GM18858 (cell line): ENCODE data around the gene ZNF521.
"Not testable (repeated sequence)": the region's sequence is repeated elsewhere in the genome, so short reads cannot be mapped to it uniquely, and the experiment has no call there.

Experiments
- ATAC-seq: cut with Tn5 transposase; IDR thresholded peaks from one replicate; pipeline ENCODE4 v1.9.1; 2021; ENCODE audit not compliant: unreplicated experiment

ZNF521 gene

DNA sequence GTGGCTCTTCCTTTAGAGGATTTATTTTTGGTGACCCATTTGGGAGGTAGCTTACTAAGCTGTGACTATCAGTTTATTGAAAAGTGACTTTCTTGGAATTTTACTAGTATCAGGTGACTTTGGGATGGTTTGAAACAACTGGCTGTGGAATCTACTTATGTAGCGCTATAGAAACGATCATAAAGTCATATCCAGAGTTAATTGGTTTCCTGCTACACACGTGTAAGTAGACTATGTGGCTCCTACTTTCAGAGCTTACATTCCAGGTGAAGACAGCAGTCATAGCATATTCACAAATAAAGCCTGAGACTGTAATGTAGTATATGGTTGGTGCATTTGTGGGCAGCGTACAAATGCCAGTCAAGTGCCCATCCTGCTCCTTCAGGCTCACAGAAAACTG lies 308.9 kb downstream of the ZNF521 start:
- no peak for ATAC-seq

DNA sequence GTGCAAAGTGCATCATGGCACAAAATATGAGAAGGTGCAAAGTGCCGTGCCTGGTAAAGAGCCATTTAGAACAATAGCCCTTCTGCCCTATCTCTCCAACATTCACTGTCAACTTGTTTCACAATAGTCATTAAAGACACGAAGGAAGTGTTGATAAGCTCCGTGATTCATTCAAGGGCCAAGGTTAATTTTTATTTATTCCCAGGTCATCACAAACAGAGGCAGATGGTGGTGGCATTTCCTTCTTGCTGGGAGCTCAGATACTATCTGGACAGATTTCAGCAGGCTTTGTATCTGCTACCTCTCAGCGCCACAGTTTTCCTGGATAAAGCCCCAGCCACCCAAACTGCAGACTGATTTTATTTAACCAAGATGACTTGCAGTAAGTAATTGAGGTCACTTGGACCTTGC lies 309.3 kb downstream of the ZNF521 start:
- no peak for ATAC-seq

DNA sequence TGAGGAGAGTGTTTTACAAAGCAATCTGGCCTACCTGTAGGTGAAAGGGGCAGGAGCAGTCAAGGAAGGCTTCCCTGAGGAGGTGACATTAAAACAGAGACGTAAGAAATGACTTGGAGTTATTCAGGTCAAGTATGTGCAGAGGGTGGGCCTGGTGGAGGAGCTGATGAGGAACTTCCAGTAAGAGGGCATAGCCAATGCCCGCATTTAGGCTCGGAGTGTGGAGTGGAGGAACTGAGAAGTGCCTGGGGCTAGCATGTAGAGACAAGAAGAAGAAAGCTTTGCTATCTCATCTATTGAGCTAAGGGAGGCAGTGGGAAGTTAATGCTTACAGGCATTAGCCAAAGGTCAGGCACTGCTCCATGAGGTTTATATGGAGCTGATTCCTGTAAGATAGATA lies 312.2 kb downstream of the ZNF521 start:
- ATAC-seq, result no peak

DNA sequence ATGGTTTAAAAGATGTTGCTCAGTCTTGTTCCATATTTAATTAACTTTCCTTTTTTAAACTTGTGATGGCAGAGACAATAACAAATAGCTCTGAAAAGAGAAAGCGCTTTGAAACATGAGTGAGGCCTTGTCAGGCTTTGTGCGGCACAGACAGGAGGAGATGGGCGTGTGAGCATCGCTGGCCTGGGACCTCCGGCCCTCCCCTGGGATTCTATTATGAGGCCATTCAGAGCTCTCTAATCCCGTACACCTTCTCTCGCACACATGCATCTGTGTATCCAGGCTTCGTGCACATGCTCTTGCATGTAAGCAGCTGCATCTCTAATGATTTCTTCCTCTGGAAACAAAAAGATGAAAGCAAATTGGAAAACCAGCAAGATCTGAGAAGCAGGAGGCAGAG lies 313.7 kb downstream of the ZNF521 start:
- no peak for ATAC-seq

- no peak for ATAC-seq
These were observed 318.1 kb downstream of the ZNF521 start for GRCh38 chr18:25033747-25034471.

DNA sequence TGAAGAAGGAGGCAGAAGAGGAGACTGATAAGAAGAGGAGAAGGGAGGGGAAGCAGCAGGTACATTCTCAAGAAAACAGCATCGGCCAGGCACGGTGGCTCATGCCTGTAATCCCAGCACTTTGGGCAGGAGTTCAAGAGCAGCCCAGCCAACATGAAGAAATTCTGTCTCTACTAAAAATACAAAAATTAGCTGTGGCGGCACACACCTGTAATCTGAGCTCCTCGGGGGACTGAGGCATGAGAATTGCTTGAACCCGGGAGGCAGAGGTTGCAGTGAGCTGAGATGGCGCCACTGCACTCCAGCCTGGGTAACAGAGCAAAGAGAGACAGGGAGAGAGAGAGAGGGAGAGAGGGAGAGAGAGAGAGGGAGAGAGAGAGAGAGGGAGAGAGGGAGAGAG lies 318.8 kb downstream of the ZNF521 start:
- ATAC-seq, result not testable (repeated sequence)

GRCh38 chr18:25029802-25030201 lies 322.2 kb downstream of the ZNF521 start:
- no peak for ATAC-seq

GRCh38 chr18:25019931-25020330 lies 332.0 kb downstream of the ZNF521 start:
- no peak for ATAC-seq

DNA sequence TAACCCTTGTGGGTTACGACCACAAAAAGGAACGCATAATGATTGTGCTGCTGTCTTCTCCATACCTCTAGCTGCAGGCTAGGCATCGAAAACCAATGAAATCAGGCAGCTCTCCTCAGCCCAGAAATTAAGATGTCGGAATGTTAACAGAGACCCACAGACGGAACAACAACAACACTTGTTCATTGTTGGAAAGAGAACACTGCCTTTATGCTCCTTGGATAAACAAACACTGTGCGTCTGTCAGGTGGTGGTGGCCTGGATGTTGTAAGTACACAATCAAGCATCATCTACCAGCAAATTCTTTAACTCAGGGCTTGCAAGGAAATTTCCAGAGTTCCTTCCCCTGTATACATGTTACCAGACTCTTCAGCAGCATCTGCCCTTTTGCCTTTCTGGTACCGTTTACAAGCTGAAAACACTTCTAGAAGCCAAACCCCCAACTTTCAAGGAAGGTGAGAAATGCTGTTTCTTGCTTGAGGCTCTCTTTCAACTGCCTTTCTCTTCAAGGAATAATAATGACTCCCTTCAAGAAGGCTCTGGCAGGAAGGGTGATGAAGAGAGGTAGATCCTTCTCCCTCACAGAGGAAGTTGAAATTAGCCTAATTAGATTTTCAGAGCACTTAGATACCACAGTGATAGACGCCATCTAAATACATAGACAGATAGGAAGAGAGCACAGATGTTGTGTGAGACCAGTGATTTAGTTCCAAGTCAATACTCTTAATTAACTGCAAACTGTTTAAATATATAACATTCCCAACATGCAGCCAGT lies 332.7 kb downstream of the ZNF521 start:
- no peak for ATAC-seq

DNA sequence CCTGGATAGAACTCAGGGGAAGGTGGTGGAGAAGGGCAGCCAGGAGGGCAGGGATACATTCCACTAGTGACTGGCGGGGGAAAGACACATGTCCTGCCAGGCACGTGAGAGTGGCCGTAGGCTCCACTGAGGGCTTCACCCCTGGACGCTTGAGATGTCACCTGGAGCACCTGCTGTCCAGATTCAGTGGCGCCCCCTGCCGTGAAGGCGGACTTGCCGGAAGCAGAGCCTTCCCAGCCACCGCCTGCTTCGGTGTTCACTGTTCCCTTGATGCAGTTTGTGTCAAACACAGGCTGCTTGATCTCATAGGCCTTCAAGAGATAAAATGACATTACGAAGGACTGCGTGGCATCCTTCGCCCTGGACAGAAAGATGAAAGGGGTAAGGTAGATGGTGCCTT lies 335.3 kb downstream of the ZNF521 start:
- ATAC-seq, result no peak

DNA sequence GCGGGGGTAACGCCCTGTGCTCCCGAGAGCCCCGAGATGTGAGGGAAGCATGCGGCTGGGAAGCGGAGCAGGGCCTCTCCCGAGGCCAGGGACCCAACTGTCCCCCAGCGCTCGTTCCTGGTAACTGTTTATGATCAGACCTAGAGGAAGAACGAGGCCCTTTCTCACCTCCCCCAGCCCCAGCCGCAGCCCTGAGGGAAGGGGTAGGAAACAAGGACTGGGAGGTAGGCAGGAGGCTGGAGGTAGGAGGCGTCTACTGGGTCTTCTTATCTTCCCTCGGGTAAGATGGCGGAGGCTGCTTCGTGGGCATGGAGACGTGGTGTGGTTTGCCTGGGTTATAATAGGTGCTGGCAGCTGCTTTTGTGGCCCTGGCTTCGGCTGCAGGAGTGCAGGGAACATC lies 335.8 kb downstream of the ZNF521 start:
- ATAC-seq, result no peak
